Activated naive CD4-positive, alpha-beta T cell treated with anti-CD3 and anti-CD28 coated beads, Interleukin-2, amount 10 ng/mL, durations not matched to agents 7 days and 5 days (primary cell): Measurements from ENCODE around the gene NRBP1.
"Not testable (repeated sequence)": the region's sequence is repeated elsewhere in the genome, so short reads cannot be mapped to it uniquely, and the experiment has no call there.

Source experiments
- CTCF ChIA-PET: fragments of 350-600 bp; sonication (Branson Sonifier 250); formaldehyde crosslinking; loops from one replicate; lab custom pipeline; 2021; ENCODE audit warnings: antibody characterized with exemption; lab: Charles Lee
- DNase-seq: peaks from one replicate; pipeline ENCODE4 v3.0.0-alpha.2; 2020
- H3K27ac Mint-ChIP-seq: one replicate; pipeline ENCODE4 v1.8.0; 2021; ENCODE audit warnings: mild to moderate bottlenecking, moderate library complexity, mixed read lengths
- H3K27me3 Mint-ChIP-seq: one replicate; pipeline ENCODE4 v1.8.0; 2021; ENCODE audit warnings: mild to moderate bottlenecking, mixed read lengths
- H3K36me3 Mint-ChIP-seq: one replicate; pipeline ENCODE4 v1.8.0; 2021; ENCODE audit warnings: mixed read lengths
- H3K4me1 Mint-ChIP-seq: one replicate; pipeline ENCODE4 v1.8.0; 2021; ENCODE audit warnings: mixed read lengths
- H3K4me3 Mint-ChIP-seq: one replicate; pipeline ENCODE4 v1.8.0; 2021; ENCODE audit warnings: mild to moderate bottlenecking, moderate library complexity, mixed read lengths
- H3K9me3 Mint-ChIP-seq: one replicate; pipeline ENCODE4 v1.8.0; 2021; ENCODE audit warnings: mixed read lengths

Gene NRBP1

DNA sequence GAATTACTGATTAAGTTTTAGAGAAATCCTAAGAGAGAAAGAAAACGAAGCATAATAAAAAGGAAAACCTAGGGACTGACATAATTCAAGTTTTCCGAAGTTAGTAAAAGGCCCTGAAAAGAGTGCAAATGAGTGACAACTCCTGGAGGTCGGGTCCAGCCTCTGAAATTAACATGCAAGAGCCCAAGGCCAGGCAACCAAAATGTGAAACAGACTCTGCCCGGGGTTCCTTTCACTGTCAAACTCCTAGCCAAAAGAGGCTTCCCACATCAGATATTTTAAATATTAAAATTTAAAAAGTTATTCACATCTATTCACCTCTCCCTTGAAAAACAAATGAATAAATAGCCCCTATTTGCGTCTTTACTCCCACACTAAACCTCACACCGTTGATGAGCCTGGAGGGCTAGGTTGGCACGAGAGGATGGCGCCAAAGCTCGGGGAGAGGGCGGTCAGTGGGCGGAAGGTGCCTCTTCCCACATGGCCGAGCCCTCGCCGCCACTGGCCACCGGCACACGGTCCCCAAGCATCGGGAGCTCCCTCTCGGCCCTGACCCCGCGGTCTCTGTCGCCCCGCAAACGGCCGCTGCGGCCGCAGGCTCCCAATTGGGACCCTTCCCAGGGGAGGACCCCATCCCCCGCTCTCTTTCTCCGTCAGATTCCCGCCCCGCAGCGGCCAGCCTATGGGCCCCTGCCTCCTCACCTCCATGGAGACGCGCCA lies 19.7 kb upstream of the NRBP1 start:
- CTCF ChIA-PET, result interaction anchor here (1.1 to 2.2 kb wide), 6 partner anchors 22 to 274 kb away, joined by 3 to 12 read pairs (median 4); no protein-coding TSS in a partner anchor
- Mint-ChIP-seq H3K9me3 (peaks cover 4% of the 10 kb centered on the region), H3K4me1 (peaks cover 45% of the 10 kb centered on the region), H3K27ac (peak overlapping the region; percentile 87), H3K36me3 (peaks cover 20% of the 10 kb centered on the region), H3K4me3 (peak overlapping the region; percentile 81), H3K27me3 (peaks cover 9% of the 10 kb centered on the region)
- DNase-seq, result peak; percentile 33

DNA sequence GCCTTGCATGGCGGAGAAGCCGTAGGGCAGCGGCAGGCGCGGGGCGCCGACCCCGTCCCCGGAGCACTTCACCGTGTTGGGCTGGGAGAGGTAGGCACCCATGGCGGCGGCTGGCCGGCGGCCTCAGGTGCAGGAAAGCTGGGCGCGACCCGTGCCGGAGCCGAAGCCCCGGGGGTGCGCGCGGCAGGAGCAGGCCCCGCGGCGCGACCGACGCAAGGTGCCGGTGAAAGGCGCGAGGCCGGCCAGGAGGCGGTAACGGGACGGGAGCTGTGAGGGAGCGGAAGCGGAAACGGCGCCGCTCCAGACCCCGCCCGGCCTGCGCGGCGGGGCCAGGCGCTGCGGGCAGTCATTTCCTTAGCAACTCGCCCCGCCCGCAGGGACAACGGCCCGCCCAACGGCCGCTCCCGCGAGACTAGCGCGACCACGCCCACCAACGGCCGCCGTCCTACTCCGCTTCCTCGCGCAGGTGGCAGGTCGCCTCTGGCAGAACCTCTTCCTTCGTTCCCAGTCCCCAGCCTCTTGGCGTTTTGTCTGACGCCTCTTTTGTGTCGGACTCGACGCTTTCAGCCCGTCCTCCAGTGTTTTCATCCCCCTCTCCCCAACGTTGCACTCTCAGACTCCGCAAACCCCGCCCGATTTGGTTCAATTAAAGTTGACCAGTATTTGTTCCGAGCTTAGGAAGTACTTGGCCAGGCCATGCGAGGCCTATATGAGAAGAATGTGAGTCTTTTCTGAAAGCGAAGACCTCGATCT lies 18.9 kb upstream of the NRBP1 start, which contains the start of gene PPM1G:
PPM1G (minus strand) TSS at position 271 of the 753 bp plus-strand sequence; CDS start at position 102, 169 bp downstream.
- Mint-ChIP-seq H3K27ac (peak within 1 kb of the TSS; percentile 88), H3K9me3 (peaks cover 4% of the 10 kb centered on the region), H3K36me3 (peaks cover 18% of the 10 kb centered on the region), H3K4me3 (peak within 1 kb of the TSS; percentile 81), H3K27me3 (peaks cover 9% of the 10 kb centered on the region), H3K4me1 (peaks cover 43% of the 10 kb centered on the region)
- DNase-seq, result peak; percentile 98
- CTCF ChIA-PET, result interaction anchor here (0.7 to 2.2 kb wide), 7 partner anchors 21 to 274 kb away, joined by 3 to 12 read pairs (median 3); partner anchors contain the start of gene ZNF513

DNA sequence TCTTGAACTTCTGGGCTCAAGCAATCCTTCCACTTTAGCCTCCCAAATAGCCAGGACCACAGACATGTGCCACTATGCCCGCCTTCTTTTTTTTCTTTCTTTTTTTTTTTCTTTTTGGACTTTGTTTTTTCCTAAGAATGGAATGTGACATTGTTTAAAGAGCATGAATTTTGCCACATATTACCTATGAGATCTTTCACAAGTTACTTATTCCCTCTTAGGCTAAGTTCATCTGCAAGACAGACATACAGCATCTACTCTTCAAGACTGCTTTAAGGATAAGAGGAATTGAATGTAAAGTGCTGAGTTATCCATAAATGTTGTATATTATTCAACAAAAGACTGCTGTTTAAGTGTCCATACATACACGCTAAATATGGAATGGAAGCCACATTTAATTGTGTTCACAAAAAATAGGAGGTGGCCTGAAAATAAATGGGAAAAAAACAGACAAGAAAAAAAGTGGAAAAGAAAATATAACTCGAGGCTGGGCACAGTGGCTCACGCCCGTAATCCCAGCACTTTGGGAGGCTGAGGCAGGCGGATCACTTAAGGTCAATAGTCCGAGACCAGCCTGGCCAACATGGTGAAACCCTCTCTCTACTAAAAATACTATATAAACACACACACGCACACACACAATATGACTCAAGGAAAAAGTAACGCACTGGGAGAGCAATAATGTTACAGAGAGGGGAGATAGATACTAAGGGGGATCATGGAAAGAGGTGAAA lies 15.8 kb upstream of the NRBP1 start:
- Mint-ChIP-seq H3K27me3 (peaks cover 19% of the 10 kb centered on the region), H3K27ac (no peak overlapping the region), H3K9me3 (peaks cover 4% of the 10 kb centered on the region), H3K4me3 (no peak overlapping the region), H3K4me1 (peaks cover 23% of the 10 kb centered on the region), H3K36me3 (peaks cover 8% of the 10 kb centered on the region)
- CTCF ChIA-PET, result no interaction called here
- DNase-seq, result no peak

- Mint-ChIP-seq H3K4me1 (peaks cover 5% of the 10 kb centered on the region), H3K27ac (no peak overlapping the region), H3K36me3 (no peaks in the 10 kb centered on the region), H3K9me3 (no peaks in the 10 kb centered on the region), H3K27me3 (peaks cover 23% of the 10 kb centered on the region), H3K4me3 (no peak overlapping the region)
- CTCF ChIA-PET, result no interaction called here
- no peak for DNase-seq
Measured at GRCh38 chr2:27416151-27416550, 12.3 kb upstream of the NRBP1 start.

DNA sequence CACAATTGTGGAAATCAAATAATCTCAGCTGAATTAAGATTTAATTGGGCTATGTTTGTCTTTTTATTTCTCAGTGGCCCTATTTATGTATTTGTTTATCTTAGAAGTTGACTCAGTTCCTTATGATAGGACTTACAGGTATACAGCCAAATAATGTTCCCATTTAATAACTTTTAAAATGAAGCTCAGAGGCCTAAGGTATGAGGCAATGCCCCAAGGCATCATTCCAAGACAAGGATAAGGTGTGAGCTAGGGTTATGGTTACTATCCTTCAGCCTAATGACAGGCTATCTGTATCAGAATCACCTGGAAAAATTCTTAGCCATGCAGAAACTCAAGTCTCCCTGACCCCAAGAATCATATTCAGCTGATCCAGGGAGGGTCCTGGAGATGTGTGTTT lies 7.4 kb upstream of the NRBP1 start:
- H3K27ac Mint-ChIP-seq, result no peak overlapping the region
- no peak for DNase-seq
- H3K4me1 Mint-ChIP-seq, result no peaks in the 10 kb centered on the region
- CTCF ChIA-PET, result interaction anchor here (1.1 kb wide), 1 partner anchor 13 kb away, joined by 4 read pairs; no protein-coding TSS in a partner anchor
- H3K27me3 Mint-ChIP-seq, result peaks cover 12% of the 10 kb centered on the region
- no peaks in the 10 kb centered on the region for H3K9me3 Mint-ChIP-seq
- H3K4me3 Mint-ChIP-seq, result no peak overlapping the region
- no peaks in the 10 kb centered on the region for H3K36me3 Mint-ChIP-seq

- H3K36me3 Mint-ChIP-seq, result no peaks in the 10 kb centered on the region
- peaks cover 12% of the 10 kb centered on the region for H3K27me3 Mint-ChIP-seq
- no peaks in the 10 kb centered on the region for H3K4me1 Mint-ChIP-seq
- no peak overlapping the region for H3K4me3 Mint-ChIP-seq
- CTCF ChIA-PET, result interaction anchor here (1.1 kb wide), 1 partner anchor 14 kb away, joined by 4 read pairs; no protein-coding TSS in a partner anchor
- DNase-seq, result no peak
- no peak overlapping the region for H3K27ac Mint-ChIP-seq
- no peaks in the 10 kb centered on the region for H3K9me3 Mint-ChIP-seq
Measured at GRCh38 chr2:27421660-27422250, 6.7 kb upstream of the NRBP1 start.

DNA sequence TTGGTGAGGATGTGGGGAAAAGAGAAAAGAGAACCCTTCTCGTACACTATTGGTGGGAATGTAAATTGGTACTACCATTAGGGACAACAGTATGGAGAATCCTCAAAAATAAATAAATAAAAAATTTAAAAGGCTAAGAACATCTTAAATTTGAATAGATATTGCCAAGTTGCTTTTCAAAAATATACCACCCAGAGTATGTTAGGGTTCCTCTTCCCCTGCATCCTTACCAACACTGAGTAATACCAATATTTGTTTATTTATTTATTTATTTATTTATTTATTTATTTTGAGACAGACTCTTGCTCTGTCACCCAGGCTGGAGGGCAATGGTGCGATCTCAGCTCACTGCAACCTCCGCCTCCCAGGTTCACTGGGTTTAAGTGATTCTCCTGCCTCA lies 5.5 kb upstream of the NRBP1 start:
- CTCF ChIA-PET, result no interaction called here
- Mint-ChIP-seq H3K4me3 (no peak overlapping the region), H3K4me1 (peaks cover 8% of the 10 kb centered on the region), H3K36me3 (peaks cover 3% of the 10 kb centered on the region), H3K27me3 (peaks cover 12% of the 10 kb centered on the region), H3K9me3 (no peaks in the 10 kb centered on the region), H3K27ac (no peak overlapping the region)
- no peak for DNase-seq

DNA sequence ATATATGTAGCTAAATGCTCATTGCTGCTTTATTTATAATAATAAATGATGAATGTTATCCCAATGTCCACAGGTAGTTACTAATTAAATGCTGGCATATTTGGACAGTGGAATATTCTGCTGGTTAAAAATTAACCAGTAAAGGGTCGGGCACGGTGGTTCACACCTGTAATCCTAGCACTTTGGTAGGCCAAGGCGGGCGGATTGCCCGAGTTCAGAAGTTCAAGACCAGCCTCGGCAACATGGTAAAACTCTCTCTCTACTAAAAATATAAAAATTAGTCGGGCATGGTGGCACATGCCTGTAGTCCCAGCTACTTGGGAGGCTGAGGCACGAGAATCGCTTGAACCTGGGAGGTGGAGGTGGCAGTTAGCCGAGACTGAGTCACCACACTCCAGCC lies 3.4 kb upstream of the NRBP1 start:
- Mint-ChIP-seq H3K4me1 (peaks cover 19% of the 10 kb centered on the region), H3K27me3 (peaks cover 12% of the 10 kb centered on the region)
- H3K9me3 Mint-ChIP-seq, H3K27ac Mint-ChIP-seq, H3K36me3 Mint-ChIP-seq, H3K4me3 Mint-ChIP-seq, CTCF ChIA-PET, DNase-seq: not testable (repeated sequence)

DNA sequence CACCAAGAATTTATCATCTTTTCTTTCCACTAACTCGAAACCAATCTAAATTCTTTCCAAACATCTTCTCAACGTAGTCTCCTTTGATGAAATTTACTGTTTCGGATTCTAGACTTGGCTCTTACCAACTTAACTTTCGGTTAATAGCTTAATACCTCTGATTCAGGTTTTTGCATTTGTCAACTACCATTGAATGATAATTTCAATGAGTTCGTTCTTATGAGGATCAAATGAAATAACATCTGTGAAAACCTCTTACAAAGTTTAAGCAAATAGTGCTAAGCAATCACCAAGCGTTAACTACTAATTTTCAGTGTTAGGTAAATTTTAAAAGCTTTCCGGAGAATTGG lies 593 bp upstream of the NRBP1 start:
- Mint-ChIP-seq H3K27ac (peak overlapping the region; percentile 98), H3K27me3 (peaks cover 9% of the 10 kb centered on the region), H3K4me1 (peaks cover 34% of the 10 kb centered on the region), H3K4me3 (peak overlapping the region; percentile 98), H3K9me3 (no peaks in the 10 kb centered on the region), H3K36me3 (peaks cover 10% of the 10 kb centered on the region)
- CTCF ChIA-PET, result no interaction called here
- DNase-seq, result no peak

DNA sequence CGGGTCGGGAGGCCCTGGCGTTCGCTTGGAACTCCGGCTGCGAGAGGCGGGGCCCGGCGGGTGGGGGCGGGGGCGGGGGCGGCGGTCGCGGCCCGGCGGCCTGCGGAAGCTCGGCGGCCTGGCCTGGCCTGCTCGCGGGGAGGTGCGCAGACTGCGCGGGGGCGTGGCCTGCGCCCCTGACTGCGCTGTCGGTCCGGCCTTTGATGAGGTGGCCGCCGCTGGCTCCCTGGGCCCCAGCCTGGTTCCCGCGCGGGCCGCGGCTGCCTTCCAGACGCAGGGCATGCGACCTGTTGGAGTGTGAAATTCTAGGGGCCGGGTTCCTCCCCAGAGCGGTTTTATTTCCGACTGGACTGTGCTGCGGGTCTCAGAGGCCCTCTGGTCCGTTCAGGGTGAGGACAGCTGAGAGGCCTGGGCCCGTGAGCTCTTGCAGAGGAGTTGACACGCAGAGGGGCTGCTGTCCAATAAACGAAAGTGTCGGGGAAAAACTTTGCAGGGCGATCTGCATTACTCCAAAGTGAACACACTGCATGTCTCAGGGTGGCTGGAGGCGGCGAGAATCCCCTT lies 629 bp downstream of the NRBP1 start:
- H3K27me3 Mint-ChIP-seq, result peaks cover 5% of the 10 kb centered on the region
- peaks cover 21% of the 10 kb centered on the region for H3K36me3 Mint-ChIP-seq
- peaks cover 36% of the 10 kb centered on the region for H3K4me1 Mint-ChIP-seq
- H3K4me3 Mint-ChIP-seq, result peak overlapping the region; percentile 98
- H3K27ac Mint-ChIP-seq, result peak overlapping the region; percentile 92
- DNase-seq, result peak; percentile 83
- no peaks in the 10 kb centered on the region for H3K9me3 Mint-ChIP-seq
- CTCF ChIA-PET, result interaction anchor here (1.7 to 2.5 kb wide), 4 partner anchors 20 to 253 kb away, joined by 4 to 12 read pairs (median 5); partner anchors contain the start of genes PPM1G and ZNF513

GRCh38 chr2:27431395-27431794 lies 3.0 kb downstream of the NRBP1 start:
- Mint-ChIP-seq H3K27ac (peak overlapping the region; percentile 85), H3K4me3 (peak overlapping the region; percentile 44), H3K9me3 (no peaks in the 10 kb centered on the region), H3K4me1 (peaks cover 36% of the 10 kb centered on the region), H3K27me3 (no peaks in the 10 kb centered on the region), H3K36me3 (peaks cover 41% of the 10 kb centered on the region)
- peak; percentile 30 for DNase-seq
- CTCF ChIA-PET, result interaction anchor here (0.9 to 2.8 kb wide), 5 partner anchors 18 to 81 kb away, joined by 4 to 13 read pairs (median 11); partner anchors contain the start of gene PPM1G

DNA sequence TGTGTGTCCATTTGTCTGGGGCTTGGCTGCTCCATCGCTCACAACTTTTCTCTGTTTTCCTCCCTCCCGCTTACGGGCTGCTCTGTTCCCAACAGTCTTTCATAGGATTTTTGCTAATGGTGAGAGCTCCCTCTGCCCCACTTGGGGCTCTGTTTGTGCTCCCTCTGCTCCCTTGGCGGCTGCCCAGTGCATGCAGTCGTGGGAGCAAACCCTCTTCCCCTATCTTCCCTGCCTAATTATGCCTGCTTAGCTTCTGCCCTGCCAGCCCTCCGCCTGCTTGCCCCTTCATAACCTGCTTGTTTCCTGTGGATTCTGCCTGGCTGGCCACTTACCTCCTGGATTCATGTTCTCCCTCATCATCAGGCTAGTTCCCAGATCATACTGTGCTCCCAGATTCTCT lies 7.2 kb downstream of the NRBP1 start:
- DNase-seq, result no peak
- Mint-ChIP-seq H3K27ac (no peak overlapping the region), H3K4me1 (peaks cover 11% of the 10 kb centered on the region), H3K9me3 (no peaks in the 10 kb centered on the region), H3K4me3 (no peak overlapping the region), H3K36me3 (peaks cover 60% of the 10 kb centered on the region), H3K27me3 (no peaks in the 10 kb centered on the region)
- CTCF ChIA-PET, result interaction anchor here (1.1 kb wide), 1 partner anchor 248 kb away, joined by 5 read pairs; no protein-coding TSS in a partner anchor

DNA sequence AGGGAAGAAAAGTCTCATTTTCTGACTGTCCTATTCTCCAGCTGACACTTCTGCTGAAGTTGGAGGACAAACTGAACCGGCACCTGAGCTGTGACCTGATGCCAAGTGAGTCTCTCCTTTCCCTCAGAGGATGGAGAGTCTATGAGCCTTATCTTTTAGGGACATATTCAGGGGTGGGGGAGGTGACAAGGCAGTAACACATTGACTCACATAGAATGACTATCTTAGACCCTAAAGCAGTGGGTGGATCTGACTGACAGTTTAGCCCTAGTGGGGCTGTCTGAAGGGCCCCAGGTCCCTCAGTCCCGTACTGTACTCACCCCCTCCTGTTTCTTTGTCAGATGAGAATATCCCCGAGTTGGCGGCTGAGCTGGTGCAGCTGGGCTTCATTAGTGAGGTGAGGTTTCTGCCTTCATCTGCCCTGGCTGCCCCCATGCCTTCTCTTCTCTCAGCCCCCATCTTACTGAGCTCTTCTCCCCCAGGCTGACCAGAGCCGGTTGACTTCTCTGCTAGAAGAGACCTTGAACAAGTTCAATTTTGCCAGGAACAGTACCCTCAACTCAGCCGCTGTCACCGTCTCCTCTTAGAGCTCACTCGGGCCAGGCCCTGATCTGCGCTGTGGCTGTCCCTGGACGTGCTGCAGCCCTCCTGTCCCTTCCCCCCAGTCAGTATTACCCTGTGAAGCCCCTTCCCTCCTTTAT lies 12.9 kb downstream of the NRBP1 start:
- no peak for DNase-seq
- Mint-ChIP-seq H3K27me3 (no peaks in the 10 kb centered on the region), H3K36me3 (peaks cover 49% of the 10 kb centered on the region), H3K27ac (no peak overlapping the region), H3K4me1 (peaks cover 11% of the 10 kb centered on the region), H3K4me3 (no peak overlapping the region), H3K9me3 (no peaks in the 10 kb centered on the region)
- CTCF ChIA-PET, result no interaction called here
